Activated naive CD4-positive, alpha-beta T cell treated with anti-CD3 and anti-CD28 coated beads, Interleukin-2, amount 50 U/mL, for 16 hours (primary cell): Measurements from ENCODE around the gene INPP4A.

Experiments
- DNase-seq: peaks from one replicate; pipeline ENCODE4 v3.0.0-alpha.2; 2020

The INPP4A gene

DNA sequence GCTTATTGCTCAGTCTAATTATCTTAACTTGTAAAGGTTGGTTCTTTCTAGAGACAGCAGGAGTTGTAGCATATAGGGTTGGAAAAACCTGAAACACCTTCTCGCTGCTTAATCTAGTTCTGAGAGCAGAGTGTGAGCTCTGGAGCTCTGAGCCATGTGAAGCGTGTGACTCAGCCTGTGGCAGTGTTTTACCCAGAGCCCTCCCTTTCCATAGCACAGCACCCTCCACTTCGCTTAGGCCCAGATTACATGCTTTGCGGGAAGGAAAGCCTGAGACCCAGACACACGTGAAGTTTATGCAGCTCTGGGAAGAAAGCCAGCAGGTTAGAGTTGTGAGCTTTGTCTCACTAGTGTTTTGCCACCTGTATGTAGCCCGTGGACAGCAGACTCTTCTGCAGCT, 74.5 kb downstream of the INPP4A start:
- no peak for DNase-seq

DNA sequence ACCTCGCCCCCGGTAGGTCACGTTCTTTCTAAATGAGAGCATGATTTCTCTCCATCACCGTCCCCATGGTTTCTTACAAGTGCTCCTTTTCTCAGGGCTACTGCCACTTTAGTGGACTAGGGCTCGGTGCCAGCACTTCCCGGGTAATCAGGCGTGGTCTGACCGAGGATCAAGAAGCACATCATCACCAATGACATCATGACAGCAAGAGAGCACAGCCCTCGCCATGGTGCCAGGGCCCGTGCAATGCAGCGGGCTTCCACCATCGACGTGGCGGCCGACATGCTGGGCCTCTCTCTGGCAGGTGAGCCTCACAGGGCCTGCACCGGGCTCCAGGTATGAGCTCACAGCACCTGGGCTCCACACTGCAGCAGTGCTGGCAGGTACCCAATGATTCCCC, 75.2 kb downstream of the INPP4A start:
- no peak for DNase-seq

DNA sequence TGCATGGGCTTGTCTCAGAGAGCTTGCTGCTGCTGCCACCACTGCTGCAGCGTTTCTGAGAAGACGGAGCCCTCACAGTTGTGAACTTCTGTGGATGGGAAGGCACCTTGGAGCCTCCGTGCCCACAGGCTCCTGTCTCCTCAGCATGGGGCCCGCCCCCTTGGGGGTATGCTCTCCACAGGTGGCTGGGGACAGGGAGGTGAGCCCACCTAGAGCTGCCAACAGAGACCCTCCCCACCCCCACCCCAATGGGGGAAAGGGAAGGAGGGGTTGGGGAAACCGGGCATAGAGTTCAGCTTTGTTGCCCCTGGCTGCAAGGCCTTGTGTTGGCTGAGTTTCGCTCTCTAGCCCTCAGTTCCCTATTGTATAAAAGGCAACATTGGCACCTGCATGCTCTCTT, 76.1 kb downstream of the INPP4A start:
- DNase-seq = no peak

DNA sequence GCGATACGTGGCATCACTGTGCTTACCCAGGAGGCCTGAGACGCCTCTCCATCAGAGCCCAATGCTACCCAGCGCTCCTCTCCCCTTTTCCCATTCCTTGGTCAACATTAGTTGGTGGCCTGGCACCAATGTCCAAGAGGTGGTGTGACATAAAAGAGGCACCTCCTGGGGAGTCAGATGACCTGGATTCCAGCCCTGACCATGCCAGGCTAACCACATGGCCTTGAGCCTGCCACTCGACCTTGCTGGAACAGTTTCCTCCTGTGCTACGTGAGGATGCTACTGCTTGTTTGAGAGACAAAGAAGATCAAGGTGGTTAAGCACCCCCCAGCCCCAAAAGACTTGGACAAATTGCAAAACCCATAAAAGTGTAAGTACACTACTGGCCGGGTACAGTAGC, 76.6 kb downstream of the INPP4A start:
- DNase-seq = no peak

DNA sequence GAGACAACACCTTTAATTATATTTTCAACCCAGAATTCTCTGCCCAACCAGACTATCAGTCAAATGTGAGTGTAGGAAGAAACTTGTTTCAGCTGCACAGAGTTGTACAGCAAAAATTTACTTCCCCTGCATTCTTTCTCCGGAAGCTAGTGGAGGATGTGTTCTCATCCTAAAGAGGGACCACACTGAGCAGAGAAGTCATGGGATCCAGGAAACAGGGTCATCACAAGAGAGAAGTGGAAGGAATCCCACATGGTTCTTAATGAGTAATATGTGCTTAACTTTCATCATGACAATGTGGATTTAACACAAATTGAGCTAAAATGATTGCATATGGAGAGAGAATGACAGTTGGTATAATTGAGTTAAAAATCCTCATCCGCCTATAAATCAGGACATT, 78.2 kb downstream of the INPP4A start:
- no peak for DNase-seq

- DNase-seq = no peak
Observed at GRCh38 chr2:98524168-98524567, 79.5 kb downstream of the INPP4A start.

- DNase-seq = no peak
Observed at GRCh38 chr2:98528349-98528748, 83.7 kb downstream of the INPP4A start.

GRCh38 chr2:98530114-98530513, 85.5 kb downstream of the INPP4A start:
- DNase-seq = no peak

GRCh38 chr2:98532756-98533155, 88.1 kb downstream of the INPP4A start:
- DNase-seq = no peak

DNA sequence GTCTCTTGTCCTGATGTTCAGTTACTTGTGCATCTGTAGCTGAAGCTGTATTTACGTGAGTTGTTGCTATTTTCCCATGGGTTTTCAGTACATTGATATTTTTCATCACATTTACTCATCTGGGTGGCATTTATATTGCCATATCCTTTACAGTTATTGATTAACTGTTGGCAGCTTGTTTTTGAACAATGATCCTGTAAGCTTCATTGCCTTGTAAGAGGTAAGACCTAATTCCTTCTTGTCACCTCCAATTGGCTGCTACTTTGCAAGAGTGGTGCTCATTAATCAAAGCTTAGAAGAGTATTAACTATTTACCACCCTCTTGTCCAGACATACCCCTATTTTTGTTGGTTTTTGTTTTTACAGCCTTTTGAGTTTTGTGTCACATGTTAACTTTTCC, 88.9 kb downstream of the INPP4A start:
- DNase-seq = no peak

DNA sequence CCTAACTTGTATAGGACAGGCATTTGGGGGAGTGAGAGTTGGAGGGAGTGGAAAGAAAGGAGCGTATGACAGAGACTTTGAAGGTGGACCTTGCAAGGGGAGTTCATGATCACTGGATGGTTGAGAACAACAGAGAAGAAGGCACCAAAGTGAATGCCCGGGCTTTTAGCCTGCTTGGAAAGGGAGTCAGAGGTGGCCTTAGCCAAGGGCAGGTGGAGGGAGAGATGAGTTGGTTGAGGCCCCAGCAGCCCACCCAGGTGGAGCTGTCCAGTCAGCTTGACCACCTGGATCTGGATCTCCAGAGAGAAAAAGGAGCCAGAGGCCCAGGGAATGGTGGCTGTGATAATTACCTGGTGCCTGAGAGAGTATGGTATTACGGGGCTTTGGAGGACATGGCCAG, 90.1 kb downstream of the INPP4A start:
- DNase-seq = no peak

GRCh38 chr2:98535971-98536677, 91.5 kb downstream of the INPP4A start:
- DNase-seq = no peak

GRCh38 chr2:98537390-98538126, 92.9 kb downstream of the INPP4A start:
- DNase-seq = no peak

- DNase-seq = no peak
Observed at GRCh38 chr2:98538280-98539041, 93.8 kb downstream of the INPP4A start.

DNA sequence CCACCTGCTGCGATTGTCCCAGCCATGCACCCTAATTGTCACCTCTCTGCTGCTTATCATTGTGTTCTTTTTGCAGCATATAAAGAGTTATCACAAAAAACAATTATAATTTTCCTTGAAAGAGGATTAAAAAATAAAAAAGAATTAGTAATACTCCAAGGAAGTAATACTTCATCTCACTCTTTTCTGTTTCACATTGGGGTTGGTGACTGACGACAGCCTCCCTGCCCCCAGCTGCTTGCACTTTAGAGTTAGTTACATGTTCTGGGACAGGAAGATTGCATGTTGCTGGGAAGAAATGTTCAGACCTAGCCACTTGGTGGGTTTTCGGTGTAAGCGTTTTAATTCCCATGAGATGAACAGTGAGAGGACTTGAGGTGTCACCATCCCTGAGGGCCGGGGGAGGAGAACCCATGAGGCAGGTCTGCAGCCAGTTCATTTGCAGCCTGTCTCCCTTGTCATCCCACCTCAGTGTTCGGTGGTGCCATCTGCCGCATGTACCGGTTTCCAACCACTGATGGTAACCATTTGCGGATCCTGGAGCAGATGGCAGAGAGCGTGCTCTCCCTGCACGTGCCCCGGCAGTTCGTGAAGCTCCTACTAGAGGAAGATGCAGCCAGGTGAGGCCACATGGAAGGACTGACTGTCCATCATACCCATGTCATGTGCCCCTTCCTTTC, 94.5 kb downstream of the INPP4A start:
- no peak for DNase-seq

- DNase-seq = no peak
Observed at GRCh38 chr2:98540536-98540935, 95.9 kb downstream of the INPP4A start.

DNA sequence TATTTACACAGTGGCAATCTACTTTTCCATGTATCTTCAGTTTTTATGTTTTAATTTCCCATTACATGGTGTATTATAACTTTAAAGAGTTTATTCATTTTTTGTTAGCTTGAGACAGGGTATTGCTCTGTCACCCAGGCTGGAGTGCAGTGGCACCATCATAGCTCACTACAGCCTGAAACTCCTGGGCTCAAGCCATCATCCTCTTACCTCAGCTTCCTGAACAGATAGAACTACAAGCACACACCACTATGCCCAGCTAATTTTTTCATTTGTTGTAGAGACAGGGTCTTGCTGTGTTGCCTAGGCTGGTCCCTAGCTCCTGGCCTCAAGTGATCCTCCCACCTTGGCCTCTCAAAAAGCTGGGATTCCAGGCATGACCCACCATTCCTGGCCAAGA, 96.8 kb downstream of the INPP4A start:
- no peak for DNase-seq

DNA sequence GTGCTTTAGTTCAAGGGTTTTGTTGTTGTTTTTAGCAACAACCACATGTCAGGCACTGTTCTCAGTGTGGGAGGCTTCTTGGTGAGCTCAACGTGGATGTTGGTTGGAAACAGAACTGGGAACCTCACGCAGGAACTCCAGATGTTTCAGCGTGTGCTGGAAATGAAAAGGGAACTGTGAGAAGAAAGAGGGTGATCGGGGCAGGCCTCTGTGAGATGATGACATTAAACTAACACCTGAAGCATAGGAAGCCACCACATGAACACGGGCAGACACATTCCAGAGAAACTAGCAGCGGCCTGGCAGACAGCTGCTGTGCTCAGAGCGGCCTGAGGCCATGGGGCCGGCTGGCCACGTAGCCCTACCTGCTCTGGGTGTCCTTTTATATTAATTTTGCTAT, 97.2 kb downstream of the INPP4A start:
- no peak for DNase-seq

- DNase-seq = no peak
Observed at GRCh38 chr2:98543214-98543613, 98.6 kb downstream of the INPP4A start.

- DNase-seq = no peak
Observed at GRCh38 chr2:98543842-98544241, 99.2 kb downstream of the INPP4A start.

- no peak for DNase-seq
Observed at GRCh38 chr2:98545591-98545990, 100.9 kb downstream of the INPP4A start.

DNA sequence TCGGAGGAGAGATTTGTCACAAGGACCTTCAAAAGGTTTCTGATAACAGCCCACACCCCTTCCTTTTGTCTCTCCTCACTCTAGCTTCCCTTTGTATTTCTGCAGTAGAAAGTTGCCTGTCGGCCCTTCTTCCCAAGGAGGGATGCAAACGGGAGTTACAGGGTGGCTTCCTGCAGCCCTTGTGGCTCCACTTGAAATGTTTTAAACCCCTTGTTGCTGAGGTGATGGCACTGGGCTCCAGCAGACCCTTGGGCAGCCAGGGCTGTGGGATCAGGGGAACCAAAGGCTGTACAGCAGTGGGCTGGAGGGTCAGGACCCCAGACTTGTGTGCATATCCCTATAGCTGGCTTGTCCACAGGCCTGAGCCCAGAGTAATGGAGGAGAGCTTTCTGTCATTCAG, 101.5 kb downstream of the INPP4A start:
- DNase-seq = no peak

GRCh38 chr2:98547092-98547790, 102.6 kb downstream of the INPP4A start:
- DNase-seq = no peak
